Measurements from ENCODE around the gene G3BP2.

The G3BP2 gene

DNA sequence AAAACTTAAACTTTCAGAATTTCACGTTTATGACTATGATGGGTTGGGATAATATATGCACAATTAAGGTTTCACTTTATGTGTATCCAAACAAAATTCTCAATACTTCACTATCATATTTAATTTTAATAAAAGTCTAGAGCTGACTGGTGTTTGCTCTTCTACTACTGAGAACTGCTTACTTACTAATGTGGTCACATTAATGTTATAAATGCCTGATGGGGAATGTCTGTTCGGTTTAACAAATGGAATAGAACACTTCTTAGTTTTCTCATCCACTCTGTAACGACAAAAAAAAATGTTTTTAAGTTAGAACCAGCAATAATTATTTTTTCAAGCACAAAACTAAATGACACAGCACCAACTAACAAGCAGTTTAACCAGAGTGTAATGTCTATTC lies 77.2 kb downstream of the G3BP2 start:
- ChIA-PET POLR2A (no interaction called here), CTCF (no interaction called here)
- TF ChIP-seq NFRKB (IDR thresholded peaks at IDR 0.05) (no peak), ARNT (IDR thresholded peaks at IDR 0.05) (no peak), SP1 (IDR thresholded peaks at IDR 0.05) (no peak), HDGF (IDR thresholded peaks at IDR 0.05; ENCODE audit: borderline replicate concordance) (no peak), BHLHE40 (IDR thresholded peaks at IDR 0.05; ENCODE audit: borderline replicate concordance) (no peak), LEF1 (IDR thresholded peaks at IDR 0.05; ENCODE audit: borderline replicate concordance) (no peak), ZNF384 (IDR thresholded peaks at IDR 0.05) (no peak), SUZ12 (IDR thresholded peaks at IDR 0.05) (no peak), L3MBTL2 (conservative IDR thresholded peaks at IDR 0.05) (no peak), FOXK2 (IDR thresholded peaks at IDR 0.05) (no peak), ELF4 (IDR thresholded peaks at IDR 0.05) (no peak), FOXA1 (IDR thresholded peaks at IDR 0.05) (no peak), FOXM1 (IDR thresholded peaks at IDR 0.05; ENCODE audit: borderline replicate concordance) (no peak)
- TF ChIP-seq, protein P1, sequence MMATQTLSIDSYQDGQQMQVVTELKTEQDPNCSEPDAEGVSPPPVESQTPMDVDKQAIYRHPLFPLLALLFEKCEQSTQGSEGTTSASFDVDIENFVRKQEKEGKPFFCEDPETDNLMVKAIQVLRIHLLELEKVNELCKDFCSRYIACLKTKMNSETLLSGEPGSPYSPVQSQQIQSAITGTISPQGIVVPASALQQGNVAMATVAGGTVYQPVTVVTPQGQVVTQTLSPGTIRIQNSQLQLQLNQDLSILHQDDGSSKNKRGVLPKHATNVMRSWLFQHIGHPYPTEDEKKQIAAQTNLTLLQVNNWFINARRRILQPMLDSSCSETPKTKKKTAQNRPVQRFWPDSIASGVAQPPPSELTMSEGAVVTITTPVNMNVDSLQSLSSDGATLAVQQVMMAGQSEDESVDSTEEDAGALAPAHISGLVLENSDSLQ (IDR thresholded peaks at IDR 0.05): no peak
- no peak for DNase-seq (ENCODE audit: extremely low spot score)

DNA sequence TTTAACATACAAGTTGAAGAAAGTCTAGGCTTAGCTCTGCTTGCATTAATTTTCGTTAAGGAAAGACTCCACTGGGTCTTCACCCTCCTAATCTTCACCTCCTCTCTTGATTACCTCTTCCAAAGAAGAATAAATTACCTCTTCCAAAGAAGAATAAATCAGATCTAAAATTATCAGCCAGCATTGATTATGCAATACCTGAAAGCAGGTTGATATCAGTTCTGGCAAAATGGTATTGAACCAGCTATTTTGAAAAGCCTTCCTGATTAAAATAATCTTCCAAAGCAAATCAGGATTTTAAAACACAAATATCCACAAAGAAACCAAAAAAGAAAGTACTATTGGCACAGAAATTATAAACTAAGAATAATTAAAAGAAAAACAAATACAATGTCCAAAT lies 79.8 kb downstream of the G3BP2 start:
- TF ChIP-seq ELF4 (IDR thresholded peaks at IDR 0.05) (no peak), FOXK2 (IDR thresholded peaks at IDR 0.05) (no peak), HDGF (IDR thresholded peaks at IDR 0.05; ENCODE audit: borderline replicate concordance) (no peak), L3MBTL2 (conservative IDR thresholded peaks at IDR 0.05) (no peak)
- DNase-seq (ENCODE audit: extremely low spot score): no peak
- CTCF ChIA-PET: interaction anchor here (0.6 kb wide), 1 partner anchor 519 kb away, joined by 3 read pairs; no protein-coding TSS in a partner anchor
- POLR2A ChIA-PET: no interaction called here
